HUDEP-2 (cell line): ENCODE results near the gene NFKBIZ.

Experiments
- DNase-seq, 76 experiments: peaks; one replicate each; lab custom pipeline; 2025; ENCODE audit not compliant: unreplicated experiment in 76 of 76; lab: John Stamatoyannopoulos, UW

Gene NFKBIZ, protein sequence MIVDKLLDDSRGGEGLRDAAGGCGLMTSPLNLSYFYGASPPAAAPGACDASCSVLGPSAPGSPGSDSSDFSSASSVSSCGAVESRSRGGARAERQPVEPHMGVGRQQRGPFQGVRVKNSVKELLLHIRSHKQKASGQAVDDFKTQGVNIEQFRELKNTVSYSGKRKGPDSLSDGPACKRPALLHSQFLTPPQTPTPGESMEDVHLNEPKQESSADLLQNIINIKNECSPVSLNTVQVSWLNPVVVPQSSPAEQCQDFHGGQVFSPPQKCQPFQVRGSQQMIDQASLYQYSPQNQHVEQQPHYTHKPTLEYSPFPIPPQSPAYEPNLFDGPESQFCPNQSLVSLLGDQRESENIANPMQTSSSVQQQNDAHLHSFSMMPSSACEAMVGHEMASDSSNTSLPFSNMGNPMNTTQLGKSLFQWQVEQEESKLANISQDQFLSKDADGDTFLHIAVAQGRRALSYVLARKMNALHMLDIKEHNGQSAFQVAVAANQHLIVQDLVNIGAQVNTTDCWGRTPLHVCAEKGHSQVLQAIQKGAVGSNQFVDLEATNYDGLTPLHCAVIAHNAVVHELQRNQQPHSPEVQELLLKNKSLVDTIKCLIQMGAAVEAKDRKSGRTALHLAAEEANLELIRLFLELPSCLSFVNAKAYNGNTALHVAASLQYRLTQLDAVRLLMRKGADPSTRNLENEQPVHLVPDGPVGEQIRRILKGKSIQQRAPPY

DNA sequence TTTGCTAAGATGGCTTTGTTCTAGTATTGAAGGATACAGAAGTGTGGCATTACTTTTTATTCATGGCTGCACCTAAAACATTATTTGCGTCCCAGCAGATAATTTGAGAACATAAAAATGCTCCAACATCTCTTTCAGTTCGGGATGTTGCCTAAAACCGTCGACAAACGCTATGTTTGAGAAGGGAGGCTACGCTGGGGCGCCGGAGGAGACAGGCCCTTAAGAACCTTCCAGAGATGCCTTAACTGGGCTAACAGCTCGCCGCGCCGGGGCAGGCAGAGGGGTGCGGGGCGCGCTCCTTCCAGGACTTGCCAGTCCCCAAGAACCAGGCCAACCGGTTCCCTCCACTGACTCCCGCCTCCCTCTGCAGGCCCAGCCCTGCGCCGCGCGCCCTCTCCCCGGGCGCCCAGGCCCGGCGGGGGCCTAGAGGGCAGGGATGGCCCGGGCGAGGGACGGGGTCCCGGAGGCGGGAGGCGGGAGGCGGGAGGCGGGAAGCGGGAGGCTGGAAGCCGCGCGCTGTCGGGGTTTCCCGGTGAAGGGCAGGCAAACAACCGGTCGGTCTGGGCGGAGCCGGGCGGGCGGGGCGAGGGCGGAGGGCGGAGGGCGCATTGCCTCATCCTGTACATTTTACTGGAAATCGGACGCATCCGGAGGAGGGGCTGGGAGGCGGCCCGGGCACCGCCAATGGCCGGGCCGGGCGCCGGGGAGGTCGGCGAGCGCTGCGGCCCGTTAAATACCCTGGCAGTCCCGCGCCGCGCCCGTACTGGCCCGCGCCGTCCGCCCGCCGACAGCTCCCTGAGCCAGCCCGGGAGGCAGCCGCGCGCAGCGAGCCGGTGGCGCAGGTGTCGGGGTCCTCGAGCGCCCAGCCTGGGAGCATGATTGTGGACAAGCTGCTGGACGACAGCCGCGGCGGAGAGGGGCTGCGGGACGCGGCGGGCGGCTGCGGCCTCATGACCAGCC lies at the start of gene NFKBIZ:
Gene NFKBIZ, plus strand, starts transcription at position 761 of the 960 bp plus-strand sequence. Its CDS starts 115 bp downstream, at position 876.
- DNase-seq, result peak in 72 of 76 experiments; percentile 3 to 86 (median 63)

DNA sequence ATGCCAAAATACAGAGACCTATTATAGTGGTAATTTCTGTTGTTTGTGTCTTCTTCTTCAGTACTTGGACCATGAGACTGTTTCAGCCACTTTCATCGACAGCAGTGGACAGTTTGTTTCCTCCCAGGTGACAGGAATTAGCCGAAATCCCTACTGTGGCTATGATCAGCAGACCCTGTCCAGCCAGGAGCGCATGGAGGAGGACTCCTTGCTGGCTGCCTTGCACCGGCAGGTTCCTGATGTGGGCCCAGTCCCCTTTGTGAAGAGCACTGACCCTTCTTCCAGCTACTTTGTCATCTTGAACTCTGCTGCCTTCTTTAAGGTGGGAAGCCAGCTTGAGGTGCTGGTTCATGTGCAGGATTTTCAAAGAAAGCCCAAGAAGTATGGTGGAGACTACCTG lies 48.1 kb upstream of the NFKBIZ start:
- no peak for DNase-seq

DNA sequence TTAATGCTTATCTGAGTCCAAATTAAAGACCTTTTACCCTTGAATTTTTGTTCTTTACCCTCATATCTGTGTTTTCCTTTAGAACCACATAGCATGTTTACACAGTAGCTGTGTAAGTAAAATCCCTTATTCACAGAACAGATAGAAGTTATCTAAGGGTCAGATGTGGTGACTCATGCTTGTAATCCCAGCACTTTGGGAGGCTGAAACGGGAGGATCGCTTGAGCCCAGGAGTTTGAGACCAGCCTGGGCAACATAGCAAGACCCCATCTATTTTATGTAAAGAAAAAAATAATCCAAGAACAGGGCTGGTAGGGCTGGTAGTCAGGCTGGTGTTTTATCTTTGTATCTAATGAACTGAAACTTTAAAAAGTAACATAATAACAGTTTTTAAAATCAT lies 47.1 kb upstream of the NFKBIZ start:
- DNase-seq, result no peak

DNA sequence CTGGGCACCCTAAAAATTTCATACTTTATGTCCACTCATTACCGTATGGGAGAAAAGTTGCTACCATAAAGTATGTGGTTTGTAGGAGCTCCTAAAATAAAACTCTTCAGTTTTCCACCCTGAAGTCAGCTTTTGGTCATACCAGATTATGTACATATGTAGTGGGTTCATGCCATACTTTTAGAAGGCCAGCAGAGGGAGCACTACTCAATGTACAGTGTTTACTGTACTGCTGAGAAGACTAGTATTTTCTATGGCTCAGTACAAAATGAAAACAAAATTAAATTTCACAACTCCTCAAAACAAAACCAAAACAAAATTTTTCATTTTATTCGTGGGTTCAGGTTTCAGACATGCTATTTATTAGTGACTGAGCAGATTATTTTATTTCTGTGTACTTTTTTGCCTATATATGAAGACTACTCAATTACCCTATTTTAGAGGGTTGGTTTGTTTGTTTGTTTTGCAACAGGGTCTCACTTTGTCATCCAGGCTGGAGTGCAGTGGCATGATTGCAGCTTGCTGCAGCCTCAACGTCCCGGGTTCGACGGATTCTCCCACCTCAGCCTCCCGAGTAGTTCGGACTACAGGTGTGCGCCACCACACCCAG lies 46.0 kb upstream of the NFKBIZ start:
- DNase-seq, result peak in 43 of 76 experiments; percentile 5 to 70 (median 34)

DNA sequence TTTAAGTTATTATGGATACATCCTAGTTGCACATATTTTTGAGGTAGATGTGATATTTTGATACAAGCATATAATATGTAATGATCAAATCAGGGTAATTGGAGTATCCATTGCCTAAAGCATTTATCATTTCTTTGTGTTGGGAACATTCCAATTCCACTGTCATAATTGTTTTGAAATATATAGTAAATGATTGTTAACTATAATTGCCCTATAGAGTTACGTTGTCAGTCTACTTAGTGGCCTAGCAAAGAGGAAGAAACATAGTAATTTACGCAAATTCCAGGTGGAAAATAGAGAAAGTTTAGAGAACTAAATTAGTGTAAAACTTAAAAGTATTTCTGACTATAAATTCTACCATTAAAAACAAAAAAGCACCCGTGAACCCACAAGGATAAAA lies 45.4 kb upstream of the NFKBIZ start:
- DNase-seq, result no peak

DNA sequence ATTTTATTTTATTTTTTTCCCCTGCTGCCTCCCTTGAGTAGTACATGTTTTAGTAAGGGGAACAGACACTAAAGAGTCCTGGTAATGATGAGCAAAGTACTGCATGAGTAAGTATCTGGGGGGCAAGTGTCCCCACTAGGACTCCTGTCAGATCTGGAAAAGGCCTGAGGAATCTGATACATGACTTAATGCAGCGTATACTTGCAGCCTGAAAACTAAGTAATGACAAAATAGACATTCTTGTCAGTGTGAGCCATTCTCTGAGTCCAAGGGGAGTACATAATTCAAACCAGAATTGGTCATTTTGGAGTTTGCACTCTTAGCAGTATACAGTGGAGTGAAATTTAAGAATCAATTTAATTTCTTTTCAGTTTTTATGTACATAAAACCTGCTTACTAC lies 42.8 kb upstream of the NFKBIZ start:
- DNase-seq, result no peak

DNA sequence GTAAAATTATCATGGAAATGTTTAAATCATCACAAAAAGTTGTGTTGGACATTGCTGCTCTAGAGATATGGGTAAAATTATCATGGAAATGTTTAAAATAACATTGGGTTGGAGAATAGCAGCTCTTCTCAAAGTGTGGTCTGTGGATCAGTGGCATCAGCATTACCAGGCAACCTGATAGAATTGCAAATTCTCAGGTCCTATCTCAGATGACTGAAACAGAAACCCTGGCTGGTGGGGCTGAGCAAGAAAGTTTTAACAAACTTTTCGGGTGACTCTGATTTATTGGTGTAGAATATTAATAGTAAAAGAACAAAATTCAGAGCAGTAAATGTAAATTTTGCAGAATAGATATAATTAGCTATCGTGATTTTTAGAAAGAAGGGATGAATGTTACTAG lies 41.4 kb upstream of the NFKBIZ start:
- no peak for DNase-seq

DNA sequence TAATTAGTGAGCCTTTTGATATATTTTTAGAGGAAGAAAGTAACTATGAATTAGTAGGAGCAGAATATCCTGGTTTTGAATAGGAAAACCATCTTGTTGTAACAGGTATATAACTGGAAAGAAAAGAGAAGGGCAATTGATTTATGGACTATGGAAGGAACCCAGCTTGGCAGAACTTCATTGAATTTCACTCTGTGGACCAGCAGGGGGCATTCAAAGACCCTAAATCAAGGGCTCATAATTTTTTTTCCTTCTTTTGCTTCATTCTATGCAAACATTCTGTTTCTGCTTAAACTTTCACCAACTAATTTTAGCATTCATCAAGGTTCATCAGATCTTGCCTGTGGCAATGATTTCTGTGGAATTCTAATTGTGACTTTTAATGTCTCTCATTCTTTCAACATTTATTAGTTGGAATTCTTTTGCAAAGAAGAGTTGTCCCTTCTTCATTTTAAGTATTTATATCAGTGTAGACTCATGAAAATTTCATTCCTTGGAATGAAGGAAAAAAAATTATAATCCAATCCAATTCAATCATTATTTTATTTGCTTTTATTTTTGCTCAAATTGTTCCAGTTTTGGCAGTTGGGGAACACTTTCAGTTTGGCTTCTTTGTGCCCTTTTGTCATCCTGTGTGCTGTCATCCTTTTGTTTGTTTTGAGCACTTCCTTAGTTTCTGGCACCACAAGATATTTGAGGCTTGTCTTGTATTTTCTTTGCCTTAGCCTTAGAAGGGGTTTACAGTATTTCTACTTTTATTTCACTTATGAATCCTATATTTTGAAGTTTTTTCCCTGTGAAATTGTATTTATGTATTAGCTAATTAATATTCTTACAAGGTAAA lies 39.9 kb upstream of the NFKBIZ start:
- peak in 8 of 76 experiments; percentile 2 to 25 (median 16) for DNase-seq

DNA sequence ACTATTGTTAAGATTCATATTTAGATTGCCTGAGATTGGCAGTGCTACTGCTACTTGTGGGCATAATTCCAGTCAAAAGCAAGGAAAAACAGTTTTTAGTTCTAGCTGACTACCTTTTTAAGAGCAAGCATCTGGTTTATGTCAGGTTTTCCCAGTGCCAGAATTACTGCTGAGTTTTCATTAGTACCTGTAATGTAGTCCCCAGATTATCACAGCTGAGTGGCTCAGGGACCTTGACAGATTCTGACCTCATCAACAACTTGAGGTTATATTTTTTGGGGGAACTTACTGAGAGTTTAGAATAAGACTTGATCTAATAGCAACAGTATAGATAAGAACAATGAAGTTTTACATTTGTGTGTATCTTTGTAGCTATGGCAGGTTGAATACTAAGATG lies 39.3 kb upstream of the NFKBIZ start:
- DNase-seq, result no peak

DNA sequence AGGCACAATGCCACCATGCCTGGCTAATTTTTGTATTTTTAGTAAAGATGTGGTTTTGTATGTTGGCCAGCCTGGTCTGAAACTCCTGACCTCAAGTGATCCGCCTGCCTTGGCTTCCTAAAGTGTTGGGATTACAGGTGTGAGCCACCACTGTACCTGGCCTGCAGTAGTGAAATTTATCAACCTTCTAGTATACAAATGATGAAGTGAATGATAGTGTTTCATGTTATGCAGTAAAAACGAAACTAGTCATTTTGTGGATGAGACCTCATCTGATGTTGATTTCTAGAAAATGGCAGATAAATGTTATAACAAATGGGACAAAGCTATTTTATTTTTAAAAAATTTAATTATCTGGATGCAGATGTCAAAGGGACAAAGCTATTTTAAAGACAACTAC lies 37.4 kb upstream of the NFKBIZ start:
- DNase-seq, result no peak

DNA sequence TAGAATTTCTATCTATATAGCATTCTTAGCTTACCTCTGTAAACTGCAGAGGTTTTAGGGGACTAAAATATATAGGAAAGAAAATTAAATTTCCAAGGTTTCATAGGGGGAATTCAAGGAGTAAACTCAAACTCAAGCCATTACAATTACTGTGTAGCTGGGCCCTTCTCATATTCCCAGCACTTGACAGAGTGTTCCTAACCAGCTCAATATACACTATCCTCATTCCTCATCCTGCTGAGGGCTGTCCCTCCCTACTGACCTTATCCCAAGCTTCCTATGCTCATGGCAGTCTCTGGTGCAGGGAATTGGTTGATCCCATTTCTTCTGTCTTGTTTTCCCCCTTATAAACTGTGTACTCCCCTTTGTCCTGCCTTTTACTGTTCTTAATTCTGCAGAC lies 36.4 kb upstream of the NFKBIZ start:
- DNase-seq, result no peak

DNA sequence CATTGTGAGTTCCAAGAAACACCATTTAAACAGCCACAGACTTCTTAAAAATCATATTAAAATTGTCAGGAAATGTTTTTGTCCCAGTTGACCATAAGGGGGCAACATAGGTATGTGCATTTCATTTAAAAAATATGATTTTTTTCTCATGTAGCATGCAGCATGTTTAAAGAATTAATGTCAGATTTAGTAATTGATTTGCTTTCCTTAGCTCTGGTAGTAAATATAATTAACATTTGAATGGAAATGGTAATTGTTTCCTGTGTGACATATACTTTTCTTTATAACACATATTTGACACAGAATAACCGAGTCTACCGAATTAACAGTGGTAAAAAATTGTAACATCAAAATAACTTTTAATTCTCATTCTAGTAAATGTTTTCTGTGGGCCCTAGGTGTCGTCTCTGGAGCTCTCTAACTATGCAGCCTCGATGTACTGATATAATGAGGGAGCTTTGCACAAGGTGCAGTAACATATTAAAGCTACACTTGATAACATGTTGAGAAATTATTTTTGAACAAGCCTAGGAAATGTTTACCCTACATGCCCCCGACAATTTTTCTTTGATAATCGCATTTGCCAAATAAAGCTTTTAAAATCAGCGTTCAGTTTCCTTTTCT lies 35.4 kb upstream of the NFKBIZ start:
- peak in 7 of 76 experiments; percentile 4 to 22 (median 15) for DNase-seq

DNA sequence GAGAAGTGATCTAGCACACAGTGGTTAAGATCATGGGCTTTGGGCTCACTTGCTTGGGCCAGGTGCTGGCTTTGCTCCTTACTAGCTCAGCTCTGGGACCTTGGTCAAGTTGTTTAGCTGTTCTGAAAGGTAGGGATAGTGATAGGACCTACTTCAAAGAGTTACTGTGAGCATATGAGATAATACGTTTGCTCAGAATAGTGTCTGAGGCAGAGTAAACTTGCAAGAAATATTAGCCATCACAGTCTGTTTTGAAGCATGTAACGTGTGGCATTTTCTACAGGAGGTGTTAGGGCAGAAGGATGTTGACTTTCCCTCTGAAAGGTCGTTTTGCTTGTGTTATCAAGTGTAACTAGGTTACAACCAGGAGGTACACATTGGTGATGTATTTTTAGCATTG lies 34.5 kb upstream of the NFKBIZ start:
- no peak for DNase-seq

DNA sequence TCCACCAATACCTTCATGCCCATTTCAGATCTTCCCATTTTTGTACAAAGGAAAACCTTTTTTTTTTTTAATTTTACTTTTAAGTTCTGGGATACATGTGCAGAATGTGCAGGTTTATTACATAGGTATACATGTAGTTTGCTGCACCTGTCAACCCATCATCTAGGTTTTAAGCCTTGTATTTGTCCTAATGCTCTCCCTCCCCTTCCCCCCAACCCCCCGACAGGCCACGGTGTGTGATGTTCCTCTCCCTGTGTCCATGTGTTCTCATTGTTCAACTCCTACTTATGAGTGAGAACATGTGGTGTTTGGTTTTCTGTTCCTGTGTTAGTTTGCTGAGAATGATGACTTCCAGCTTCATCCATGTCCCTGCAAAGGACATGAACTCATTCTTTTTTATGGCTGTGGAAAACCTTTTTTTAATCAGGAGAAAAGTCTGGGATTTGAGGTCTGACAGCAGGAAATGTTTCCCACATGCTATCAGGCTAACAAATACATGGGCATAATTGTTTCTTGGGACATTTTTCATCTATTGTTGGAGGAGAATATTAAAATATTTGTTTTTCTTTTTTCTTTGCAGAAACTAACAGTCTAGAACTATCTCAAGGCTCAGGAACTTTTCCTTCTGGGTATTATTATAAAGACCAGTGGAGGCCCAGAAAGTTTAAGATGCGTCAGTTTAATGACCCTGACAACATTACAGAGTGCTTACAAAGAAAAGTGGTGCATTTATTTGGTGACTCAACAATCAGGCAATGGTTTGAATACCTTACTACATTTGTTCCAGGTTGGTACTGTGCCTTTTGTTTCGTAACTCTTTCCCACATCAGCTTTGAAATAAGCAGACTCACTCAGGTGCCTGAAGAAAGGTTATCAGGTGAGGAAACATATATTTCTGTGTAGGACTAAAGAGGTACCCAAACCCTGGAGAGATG lies 32.8 kb upstream of the NFKBIZ start:
- no peak for DNase-seq

DNA sequence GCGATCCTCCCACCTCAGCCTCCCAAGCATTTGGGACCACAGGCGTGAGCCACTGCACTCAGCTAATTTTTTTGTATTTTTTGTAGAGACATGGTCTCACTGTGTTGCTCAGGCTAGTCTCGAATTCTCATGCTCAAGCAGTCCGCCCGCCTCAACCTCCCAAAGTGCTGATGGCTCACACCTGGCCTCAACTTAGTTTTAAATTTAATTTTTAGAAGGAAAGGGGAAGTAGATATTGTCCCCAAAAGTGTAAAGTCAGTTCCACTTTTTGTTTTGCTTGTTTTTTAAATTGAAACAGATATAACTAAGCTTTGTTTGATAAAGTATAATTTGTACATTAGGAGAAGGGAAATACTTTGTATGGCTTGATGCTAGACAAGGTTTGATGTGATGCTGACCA lies 31.3 kb upstream of the NFKBIZ start:
- DNase-seq, result no peak

DNA sequence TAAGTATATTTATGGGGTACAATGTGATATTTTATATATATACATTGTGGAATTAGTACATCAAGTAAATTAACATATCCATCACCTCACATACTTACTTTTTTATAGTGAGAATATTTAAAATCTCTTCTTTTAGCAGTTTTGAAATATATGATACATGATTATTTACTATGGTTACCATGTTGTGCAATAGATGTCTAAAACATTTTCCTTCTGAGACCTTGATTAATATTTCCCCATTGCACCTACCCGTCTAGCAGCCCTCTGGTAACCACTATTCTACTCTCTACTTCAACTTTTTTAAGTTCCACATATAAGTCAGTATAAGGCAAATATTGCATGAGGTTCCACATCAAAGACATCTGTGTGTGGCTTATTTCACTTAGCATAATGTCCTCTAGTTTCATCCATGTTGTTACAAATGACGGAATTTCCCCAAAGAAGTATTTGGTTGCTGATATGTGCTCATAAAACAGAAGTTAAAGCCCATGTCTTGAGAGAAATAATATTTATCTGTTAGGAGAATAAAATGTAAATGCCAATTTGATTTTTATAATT lies 29.6 kb upstream of the NFKBIZ start:
- DNase-seq, result no peak

DNA sequence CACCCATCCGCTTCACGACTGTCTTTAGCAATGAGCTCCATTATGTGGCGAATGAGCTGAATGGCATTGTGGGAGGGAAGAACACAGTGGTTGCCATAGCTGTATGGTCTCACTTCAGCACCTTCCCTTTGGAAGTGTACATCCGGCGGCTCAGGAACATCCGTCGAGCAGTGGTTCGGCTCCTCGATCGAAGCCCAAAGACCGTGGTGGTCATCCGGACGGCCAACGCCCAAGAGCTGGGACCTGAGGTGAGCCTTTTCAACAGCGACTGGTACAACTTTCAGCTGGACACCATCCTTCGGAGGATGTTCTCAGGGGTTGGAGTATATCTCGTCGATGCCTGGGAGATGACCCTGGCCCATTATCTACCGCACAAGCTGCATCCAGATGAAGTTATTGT lies 27.8 kb upstream of the NFKBIZ start:
- DNase-seq, result no peak

DNA sequence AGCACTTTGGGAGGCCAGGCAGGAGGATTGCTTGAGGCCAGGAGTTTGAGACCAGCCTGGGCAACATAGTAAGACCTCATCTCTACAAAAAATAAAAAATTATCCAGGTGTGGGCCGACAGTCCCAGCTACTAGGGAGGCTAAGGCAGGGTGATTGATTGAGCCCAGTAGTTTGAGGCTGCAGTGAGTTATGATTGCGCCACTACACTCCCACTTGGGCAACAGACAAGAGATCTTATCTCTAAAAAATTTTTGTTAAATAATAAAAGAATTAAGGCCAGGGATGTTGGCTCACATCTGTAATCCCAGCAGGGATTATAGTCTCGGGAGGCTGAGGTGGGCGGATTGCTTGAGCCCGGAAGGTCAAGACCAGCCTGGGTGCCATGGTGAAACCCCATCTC lies 25.8 kb upstream of the NFKBIZ start:
- DNase-seq, result no peak
